Thyroid gland (tissue), 4 donors: ENCODE measurements around the gene P2RX3. TPM values are rescaled to one million over a fixed set of nuclear protein-coding genes. Genes with fewer than 3 reads are reported as not detected.
A peak's percentile ranks its signal among the peaks of the same experiment; 100 is the strongest.

ENCODE experiments used
- DNase-seq, 2 donors: peaks; one replicate each; pipeline ENCODE4 v3.0.0-alpha.2; 2019
- H3K27ac ChIP-seq, 3 donors: fragments of 200-600 bp; sonication (generic); 1 replicate in 2 of 3; 2 replicates in 1 of 3; pipeline ENCODE4 v1.5.1; 2016 to 2019; ENCODE audit warnings: mild to moderate bottlenecking in 1 of 3, moderate library complexity in 1 of 3
- H3K27me3 ChIP-seq: fragments of 200-600 bp; sonication (generic); one replicate; pipeline ENCODE4 v1.5.1; 2019
- H3K36me3 ChIP-seq, 2 donors: fragments of 200-600 bp; sonication (generic); one replicate each; pipeline ENCODE4 v1.5.1; 2016 to 2019
- H3K4me1 ChIP-seq, 2 donors: fragments of 200-600 bp; sonication (generic); one replicate each; pipeline ENCODE4 v1.5.1; 2017 to 2019
- H3K4me3 ChIP-seq, 3 donors: fragments of 200-600 bp; sonication (generic); replicated peaks in 1 of 3; 1 replicate in 2 of 3; 2 replicates in 1 of 3; pipeline ENCODE4 v1.5.1; 2016; ENCODE audit warnings: mild to moderate bottlenecking in 1 of 3
- H3K9me3 ChIP-seq: fragments of 200-600 bp; sonication (generic); one replicate; pipeline ENCODE4 v1.5.1; 2017
- POLR2A ChIP-seq, 2 donors: fragments of 450-650 bp; IDR thresholded peaks; one replicate each; pipeline ENCODE4 v1.6.1; 2017; ENCODE audit warnings: antibody characterized with exemption in 2 of 2, mild to moderate bottlenecking in 2 of 2, moderate library complexity in 1 of 2
- WGBS, 2 donors: methylation state at CpG; one replicate each; pipeline ENCODE4 v1.1.5; 2017; 5-methylcytosine and 5-hydroxymethylcytosine counted together
- intact Hi-C: fragments of 100-400 bp; cut with DNase I; formaldehyde crosslinking; loops from one replicate; pipeline ENCODE4 v1.15.1; 2023
- total RNA-seq, 4 donors: library from RNA; depleted of rRNA; stranded (reverse); fragments of >200 nt; gene quantifications; one replicate each; pipeline ENCODE4 v1.2.3, GENCODE V29; 2016
- TF ChIP-seq, protein P1 (sequence below), 6 experiments: fragments of 200-600 bp in 3 of 6; fragments of 450-650 bp in 3 of 6; sonication (generic) in 3 of 6; IDR thresholded peaks; one replicate each; pipeline ENCODE4 v1.5.1; 2016 to 2019; ENCODE audit warnings: antibody characterized with exemption in 6 of 6, mild to moderate bottlenecking in 2 of 6, inconsistent platforms in 1 of 6, moderate library complexity in 1 of 6

P2RX3 gene
- total RNA-seq, 4 donors from 2014 or later = not detected

GRCh38 chr11:57349491-57350274, 11.5 kb downstream of the P2RX3 start:
- peaks cover 0 to 6% of the 10 kb centered on the region in 2 donors for H3K4me1 ChIP-seq
- intact Hi-C loops = loop anchor here (5.0 to 10.0 kb wide), 2 partner anchors 133 to 295 kb away; partner anchors contain the start of gene YPEL4
- no peaks in the 10 kb centered on the region for H3K9me3 ChIP-seq
- TF ChIP-seq, protein P1, sequence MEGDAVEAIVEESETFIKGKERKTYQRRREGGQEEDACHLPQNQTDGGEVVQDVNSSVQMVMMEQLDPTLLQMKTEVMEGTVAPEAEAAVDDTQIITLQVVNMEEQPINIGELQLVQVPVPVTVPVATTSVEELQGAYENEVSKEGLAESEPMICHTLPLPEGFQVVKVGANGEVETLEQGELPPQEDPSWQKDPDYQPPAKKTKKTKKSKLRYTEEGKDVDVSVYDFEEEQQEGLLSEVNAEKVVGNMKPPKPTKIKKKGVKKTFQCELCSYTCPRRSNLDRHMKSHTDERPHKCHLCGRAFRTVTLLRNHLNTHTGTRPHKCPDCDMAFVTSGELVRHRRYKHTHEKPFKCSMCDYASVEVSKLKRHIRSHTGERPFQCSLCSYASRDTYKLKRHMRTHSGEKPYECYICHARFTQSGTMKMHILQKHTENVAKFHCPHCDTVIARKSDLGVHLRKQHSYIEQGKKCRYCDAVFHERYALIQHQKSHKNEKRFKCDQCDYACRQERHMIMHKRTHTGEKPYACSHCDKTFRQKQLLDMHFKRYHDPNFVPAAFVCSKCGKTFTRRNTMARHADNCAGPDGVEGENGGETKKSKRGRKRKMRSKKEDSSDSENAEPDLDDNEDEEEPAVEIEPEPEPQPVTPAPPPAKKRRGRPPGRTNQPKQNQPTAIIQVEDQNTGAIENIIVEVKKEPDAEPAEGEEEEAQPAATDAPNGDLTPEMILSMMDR (IDR thresholded peaks at IDR 0.05) = peak; percentile 66 to 89 (median 72)
- no peak for TF ChIP-seq POLR2A (IDR thresholded peaks at IDR 0.05)
- DNase-seq = peak; percentile 57 to 66
- no peaks in the 10 kb centered on the region for H3K27me3 ChIP-seq
- no peak overlapping the region for H3K27ac ChIP-seq
- no peak overlapping the region for H3K4me3 ChIP-seq
- no peaks in the 10 kb centered on the region for H3K36me3 ChIP-seq
- WGBS, 2 donors = 25 to 26% methylated on average over 29 to 31 of the region's 31 CpGs

DNA sequence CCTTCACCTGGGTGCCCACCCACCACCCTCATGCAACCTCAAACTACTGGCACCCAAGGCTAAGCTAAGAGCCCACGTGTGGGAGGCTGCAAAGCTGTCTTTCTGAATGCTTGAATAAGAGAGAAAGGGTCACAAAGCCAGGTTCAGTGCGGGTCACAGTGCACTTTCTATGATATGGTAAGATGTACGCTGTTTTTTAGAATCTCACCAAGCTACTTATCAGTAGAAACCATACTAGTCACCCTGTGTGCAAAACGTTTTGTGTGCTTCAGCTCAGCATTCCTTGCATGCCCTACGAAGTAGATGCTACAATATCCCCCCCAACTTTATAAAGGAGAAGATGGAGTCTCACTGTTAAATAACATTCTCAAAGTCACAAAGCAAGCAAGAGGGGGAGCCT, 14.9 kb downstream of the P2RX3 start:
- intact Hi-C loops = no loop called here
- TF ChIP-seq, protein P1 (IDR thresholded peaks at IDR 0.05) = no peak
- TF ChIP-seq POLR2A (IDR thresholded peaks at IDR 0.05) = no peak
- Histone ChIP-seq H3K27me3 (no peaks in the 10 kb centered on the region), H3K9me3 (no peaks in the 10 kb centered on the region), H3K27ac (no peak overlapping the region), H3K36me3 (no peaks in the 10 kb centered on the region), H3K4me3 (no peak overlapping the region), H3K4me1 (peaks cover 0 to 6% of the 10 kb centered on the region in 2 donors)
- DNase-seq = no peak
- 72 to 77% methylated on average over 5 of the region's 5 CpGs for WGBS, 2 donors

GRCh38 chr11:57353446-57353845, 15.3 kb downstream of the P2RX3 start:
- WGBS, 2 donors = 75 to 78% methylated on average over 4 of the region's 4 CpGs
- intact Hi-C loops = no loop called here

DNA sequence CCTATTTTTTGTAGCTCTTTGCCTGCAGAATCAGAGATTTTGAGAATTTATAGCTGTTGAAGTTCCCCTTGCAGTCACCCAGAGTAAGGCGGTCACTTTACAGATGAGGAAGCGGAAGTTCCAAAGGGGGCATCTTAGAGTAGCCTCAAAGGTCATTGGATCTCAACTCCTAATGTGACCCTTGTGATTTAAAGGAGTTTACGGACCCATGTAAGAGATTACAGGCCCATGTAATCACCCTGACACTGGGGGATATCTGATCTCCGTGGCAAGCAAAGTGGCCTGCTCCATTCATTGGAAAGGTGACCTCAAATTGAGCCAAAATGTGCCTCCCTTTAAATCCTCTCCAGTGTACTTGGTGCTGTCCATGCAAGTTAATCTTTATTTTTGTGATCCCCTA, 15.7 kb downstream of the P2RX3 start:
- WGBS, 2 donors = 77% methylated on average over 4 of the region's 4 CpGs

More at GRCh38 chr11:57353446-57353845, 15.3 kb downstream of the P2RX3 start:
- Histone ChIP-seq H3K4me1 (peaks cover 0 to 6% of the 10 kb centered on the region in 2 donors), H3K27me3 (no peaks in the 10 kb centered on the region), H3K9me3 (no peaks in the 10 kb centered on the region), H3K27ac (no peak overlapping the region), H3K4me3 (no peak overlapping the region), H3K36me3 (no peaks in the 10 kb centered on the region)
- TF ChIP-seq, protein P1 (IDR thresholded peaks at IDR 0.05) = no peak
- TF ChIP-seq POLR2A (IDR thresholded peaks at IDR 0.05) = no peak
- DNase-seq = no peak

More for the DNA sequence above, 15.7 kb downstream of the P2RX3 start:
- Histone ChIP-seq H3K4me1 (peaks cover 0 to 6% of the 10 kb centered on the region in 2 donors), H3K36me3 (no peaks in the 10 kb centered on the region), H3K27ac (no peak overlapping the region), H3K9me3 (no peaks in the 10 kb centered on the region), H3K4me3 (no peak overlapping the region), H3K27me3 (no peaks in the 10 kb centered on the region)
- DNase-seq = no peak
- no peak for TF ChIP-seq POLR2A (IDR thresholded peaks at IDR 0.05)
- TF ChIP-seq, protein P1 (IDR thresholded peaks at IDR 0.05) = no peak
- intact Hi-C loops = no loop called here
